Body of pancreas (tissue), 4 donors: ENCODE data around the gene SRPK2. TPM values are rescaled to one million over a fixed set of nuclear protein-coding genes. Genes with fewer than 3 reads are reported as not detected.

ENCODE experiments used
- ATAC-seq: fragments of 150-250 bp; one replicate; pipeline ENCODE4 v1.9.1; 2016
- DNase-seq, 4 donors: peaks; one replicate each; pipeline ENCODE4 v3.0.0-alpha.2; 2019
- H3K27ac ChIP-seq, 4 donors: fragments of 200-600 bp; sonication (generic); 1 replicate in 3 of 4; 2 replicates in 1 of 4; pipeline versions ENCODE4 v1.5.1 to v1.6.1; 2016 to 2019; ENCODE audit warnings: mild to moderate bottlenecking in 1 of 4, mixed read lengths in 1 of 4, moderate library complexity in 1 of 4
- H3K27me3 ChIP-seq, 2 donors: fragments of 200-600 bp; sonication (generic); one replicate each; pipeline ENCODE4 v1.6.0; 2016; ENCODE audit warnings: mild to moderate bottlenecking in 1 of 2
- H3K36me3 ChIP-seq, 2 donors: fragments of 200-600 bp; sonication (generic); replicated peaks in 1 of 2; 2 replicates each; pipeline ENCODE4 v1.5.1; 2016; ENCODE audit warnings: low read depth in 2 of 2; ENCODE audit not compliant: insufficient read depth in 1 of 2
- H3K4me1 ChIP-seq: fragments of 200-600 bp; sonication (generic); one replicate; pipeline ENCODE4 v1.6.0; 2016
- H3K4me3 ChIP-seq, 2 donors: fragments of 200-600 bp; sonication (generic); 1 replicate in 1 of 2; 2 replicates in 1 of 2; pipeline ENCODE4 v1.5.1; 2016 to 2019
- H3K9me3 ChIP-seq, 3 donors: fragments of 200-600 bp; sonication (generic); 1 replicate in 2 of 3; 2 replicates in 1 of 3; pipeline ENCODE4 v1.5.1; 2016
- POLR2A ChIP-seq, 3 donors: fragments of 450-650 bp; IDR thresholded peaks; one replicate each; pipeline ENCODE4 v1.6.1; 2016; ENCODE audit warnings: antibody characterized with exemption in 3 of 3, mild to moderate bottlenecking in 2 of 3
- WGBS, 2 donors: methylation state at CpG; one replicate each; pipeline ENCODE4 v1.1.5; 2017; 5-methylcytosine and 5-hydroxymethylcytosine counted together
- intact Hi-C: fragments of 100-400 bp; cut with DNase I; formaldehyde crosslinking; loops from one replicate; pipeline ENCODE4 v1.15.1; 2023
- total RNA-seq, 2 donors: library from RNA; depleted of rRNA; stranded (reverse); fragments of >200 nt; gene quantifications; one replicate each; pipeline ENCODE4 v1.1.0, GENCODE V29; 2016
- TF ChIP-seq, protein P1 (sequence below), 7 experiments: fragments of 450-650 bp in 4 of 7; fragments of 200-600 bp in 3 of 7; sonication (generic) in 3 of 7; IDR thresholded peaks; one replicate each; pipeline ENCODE4 v1.5.1; 2016 to 2019; ENCODE audit warnings: antibody characterized with exemption in 7 of 7

SRPK2 gene
- total RNA-seq, 2 donors from 2014 or later = 23.4 to 31.1 TPM

GRCh38 chr7:105346593-105347322 lies 42.0 kb downstream of the SRPK2 start:
- H3K27ac ChIP-seq = no peak overlapping the region
- DNase-seq (no peak), ATAC-seq (no peak)
- intact Hi-C loops = no loop called here
- no peak overlapping the region for H3K4me3 ChIP-seq
- no peaks in the 10 kb centered on the region for H3K36me3 ChIP-seq
- WGBS, 2 donors = 79 to 95% methylated on average over 10 of the region's 10 CpGs
- peaks cover 21% of the 10 kb centered on the region for H3K4me1 ChIP-seq
- no peak for TF ChIP-seq POLR2A (IDR thresholded peaks at IDR 0.05)
- TF ChIP-seq, protein P1, sequence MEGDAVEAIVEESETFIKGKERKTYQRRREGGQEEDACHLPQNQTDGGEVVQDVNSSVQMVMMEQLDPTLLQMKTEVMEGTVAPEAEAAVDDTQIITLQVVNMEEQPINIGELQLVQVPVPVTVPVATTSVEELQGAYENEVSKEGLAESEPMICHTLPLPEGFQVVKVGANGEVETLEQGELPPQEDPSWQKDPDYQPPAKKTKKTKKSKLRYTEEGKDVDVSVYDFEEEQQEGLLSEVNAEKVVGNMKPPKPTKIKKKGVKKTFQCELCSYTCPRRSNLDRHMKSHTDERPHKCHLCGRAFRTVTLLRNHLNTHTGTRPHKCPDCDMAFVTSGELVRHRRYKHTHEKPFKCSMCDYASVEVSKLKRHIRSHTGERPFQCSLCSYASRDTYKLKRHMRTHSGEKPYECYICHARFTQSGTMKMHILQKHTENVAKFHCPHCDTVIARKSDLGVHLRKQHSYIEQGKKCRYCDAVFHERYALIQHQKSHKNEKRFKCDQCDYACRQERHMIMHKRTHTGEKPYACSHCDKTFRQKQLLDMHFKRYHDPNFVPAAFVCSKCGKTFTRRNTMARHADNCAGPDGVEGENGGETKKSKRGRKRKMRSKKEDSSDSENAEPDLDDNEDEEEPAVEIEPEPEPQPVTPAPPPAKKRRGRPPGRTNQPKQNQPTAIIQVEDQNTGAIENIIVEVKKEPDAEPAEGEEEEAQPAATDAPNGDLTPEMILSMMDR (IDR thresholded peaks at IDR 0.05) = no peak
- H3K27me3 ChIP-seq = no peaks in the 10 kb centered on the region
- H3K9me3 ChIP-seq = no peaks in the 10 kb centered on the region

- DNase-seq = no peak
- no peak overlapping the region for H3K27ac ChIP-seq
- no peak for ATAC-seq
- 81 to 100% methylated on average over 2 of the region's 2 CpGs for WGBS, 2 donors
- TF ChIP-seq POLR2A (IDR thresholded peaks at IDR 0.05) = no peak
- TF ChIP-seq, protein P1 (IDR thresholded peaks at IDR 0.05) = no peak
- H3K9me3 ChIP-seq = no peaks in the 10 kb centered on the region
- H3K36me3 ChIP-seq = no peaks in the 10 kb centered on the region
- no peak overlapping the region for H3K4me3 ChIP-seq
- intact Hi-C loops = no loop called here
- peaks cover 18% of the 10 kb centered on the region for H3K4me1 ChIP-seq
- H3K27me3 ChIP-seq = no peaks in the 10 kb centered on the region
These were observed 42.6 kb downstream of the SRPK2 start for GRCh38 chr7:105346138-105346537.

DNA sequence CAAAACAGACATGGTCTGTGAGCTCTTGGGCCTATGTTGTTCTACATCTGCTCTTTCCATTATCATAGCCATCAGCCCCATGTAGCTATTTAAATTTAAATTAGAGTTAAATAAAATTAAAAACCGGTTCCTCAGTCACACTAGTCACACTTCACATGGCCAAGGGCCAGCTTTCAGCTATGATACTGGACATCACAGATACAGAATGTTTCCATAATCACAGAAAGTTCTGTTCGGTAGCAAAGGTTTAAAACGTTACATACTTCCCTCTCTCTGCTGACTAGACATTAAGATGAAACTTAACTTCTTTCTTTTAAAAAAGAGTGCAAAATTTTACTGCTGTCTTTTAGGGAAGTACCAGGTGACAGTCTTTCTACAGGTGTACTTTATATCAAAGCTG lies 43.0 kb downstream of the SRPK2 start:
- 4 to 15% methylated on average over 3 of the region's 3 CpGs for WGBS, 2 donors
- H3K9me3 ChIP-seq = no peaks in the 10 kb centered on the region
- DNase-seq = peak in 1 of 4 donors; percentile 37
- no peak overlapping the region for H3K27ac ChIP-seq
- no peak overlapping the region for H3K4me3 ChIP-seq
- intact Hi-C loops = no loop called here
- no peaks in the 10 kb centered on the region for H3K27me3 ChIP-seq
- peaks cover 14% of the 10 kb centered on the region for H3K4me1 ChIP-seq
- no peak for TF ChIP-seq POLR2A (IDR thresholded peaks at IDR 0.05)
- TF ChIP-seq, protein P1 (IDR thresholded peaks at IDR 0.05) = no peak
- ATAC-seq = no peak
- no peaks in the 10 kb centered on the region for H3K36me3 ChIP-seq

GRCh38 chr7:105345003-105345402 lies 43.7 kb downstream of the SRPK2 start:
- Histone ChIP-seq H3K27me3 (no peaks in the 10 kb centered on the region), H3K36me3 (no peaks in the 10 kb centered on the region), H3K27ac (no peak overlapping the region), H3K9me3 (no peaks in the 10 kb centered on the region), H3K4me3 (no peak overlapping the region), H3K4me1 (peaks cover 11% of the 10 kb centered on the region)
- no peak for DNase-seq
- no peak for ATAC-seq
- intact Hi-C loops = no loop called here
- 91 to 93% methylated on average over 3 of the region's 3 CpGs for WGBS, 2 donors
- TF ChIP-seq, protein P1 (IDR thresholded peaks at IDR 0.05) = no peak
